ENCODE data around the gene ZNF287. TPM values are rescaled to one million over a fixed set of nuclear protein-coding genes. Genes with fewer than 3 reads are reported as not detected.

ZNF287 gene
- total RNA-seq, result 10 to 100 TPM; 11.1 to 11.5 TPM

DNA sequence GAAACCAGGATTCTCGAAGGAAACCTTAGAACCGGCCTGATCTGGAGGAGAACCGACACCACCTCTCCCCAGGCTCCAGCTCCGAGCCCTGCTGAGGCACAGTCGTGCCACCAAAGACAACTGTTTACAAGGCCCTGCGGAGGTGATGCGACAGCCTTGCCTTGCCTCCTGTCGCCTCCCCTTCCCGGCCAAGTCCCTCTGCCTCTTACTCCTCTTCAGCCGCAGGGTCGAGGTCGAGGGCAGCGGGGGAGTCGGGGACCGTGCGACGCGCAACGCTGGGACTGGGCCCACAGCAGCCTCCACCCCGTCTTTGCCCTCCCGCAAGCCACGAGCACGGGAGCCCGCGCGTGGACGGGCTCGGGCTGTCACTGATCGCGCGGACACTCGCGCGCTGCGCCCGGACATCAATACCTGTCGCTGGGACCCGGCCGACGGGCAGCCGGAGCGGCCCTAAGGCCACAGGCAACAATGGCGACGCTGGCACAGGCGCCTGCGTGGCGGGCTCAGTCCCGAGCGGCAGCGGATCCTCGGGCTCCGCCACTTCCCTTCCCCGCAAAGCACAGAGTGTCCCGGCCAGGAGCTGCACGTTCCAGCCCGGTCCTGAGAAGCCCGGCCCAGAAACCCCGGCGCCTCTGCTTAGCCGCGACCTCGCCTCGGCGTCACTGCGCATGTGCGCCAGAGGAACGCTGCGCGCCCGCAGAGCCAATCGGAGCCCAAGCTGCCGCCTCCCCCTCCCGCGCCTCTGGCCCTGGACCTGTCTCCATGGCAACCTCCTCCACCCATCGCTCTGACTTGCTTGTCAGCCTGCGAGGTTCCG lies at the start of gene ZNF287:
Gene ZNF287, minus strand, starts transcription at position 664 of the 817 bp plus-strand sequence. CDS start 1,473 bp downstream, outside the sequence.
- intact Hi-C loops (cut with micrococcal nuclease), result loop anchor here (1.0 to 2.0 kb wide), 3 partner anchors 16 to 33 kb away; no protein-coding TSS in a partner anchor
- POLR2A ChIA-PET, result interaction anchor here (0.7 to 1.3 kb wide), 2 partner anchors 15 to 33 kb away, joined by 3 to 5 read pairs; no protein-coding TSS in a partner anchor
- H3K4me1 Mint-ChIP-seq (ENCODE audit: low read depth), result peaks cover 15% of the 10 kb centered on the region

DNA sequence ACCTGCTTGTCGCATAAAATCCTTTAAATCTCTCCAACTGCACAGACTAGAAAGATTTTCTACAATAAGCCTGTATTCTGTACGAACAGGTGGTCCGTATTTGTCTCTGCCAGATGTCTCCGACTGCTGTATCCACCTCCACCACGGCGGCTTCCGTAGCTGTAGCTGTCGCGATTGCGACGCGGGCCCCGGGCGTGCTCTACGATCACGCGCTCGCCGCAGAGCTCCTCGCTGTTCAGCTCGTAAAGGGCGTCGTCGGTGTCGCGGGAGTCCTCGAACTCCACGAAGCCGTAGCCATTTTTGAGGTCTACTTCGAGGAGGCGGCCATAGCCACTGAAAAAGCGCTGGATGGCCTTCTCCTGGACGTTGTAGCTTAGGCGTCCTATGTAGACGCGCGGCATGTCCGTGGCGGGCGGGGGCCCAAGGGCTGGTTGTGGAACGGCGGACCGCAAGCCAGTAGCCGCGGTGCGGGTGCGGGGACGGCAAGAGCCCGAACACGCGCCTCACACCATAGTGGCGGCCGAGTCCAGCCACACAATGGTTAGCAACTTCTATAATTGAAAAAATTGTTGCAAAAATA lies 48.6 kb upstream of the ZNF287 start:
- H3K36me3 Mint-ChIP-seq, result peaks cover 18% of the 10 kb centered on the region
- DNase-seq, result no peak
- H3K4me1 Mint-ChIP-seq (ENCODE audit: low read depth), result no peaks in the 10 kb centered on the region
- no peak overlapping the region for H3K27ac Mint-ChIP-seq
- peaks cover 78% of the 10 kb centered on the region for H3K9me3 Mint-ChIP-seq
- H3K27me3 Mint-ChIP-seq, result no peaks in the 10 kb centered on the region
- no peak overlapping the region for H3K4me3 Mint-ChIP-seq
- ChIA-PET CTCF (no interaction called here), POLR2A (no interaction called here)
- intact Hi-C loops (cut with micrococcal nuclease), result no loop called here

More for the DNA sequence above, at the start of gene ZNF287:
- H3K27ac Mint-ChIP-seq, result peak within 1 kb of the TSS; percentile 65
- peaks cover 10% of the 10 kb centered on the region for H3K36me3 Mint-ChIP-seq
- H3K4me3 Mint-ChIP-seq, result peak within 1 kb of the TSS; percentile 84
- CTCF ChIA-PET, result interaction anchor here (3.2 to 4.5 kb wide), 2 partner anchors 15 to 21 kb away, joined by 18 to 30 read pairs; no protein-coding TSS in a partner anchor
- peak; percentile 94 for DNase-seq
- H3K27me3 Mint-ChIP-seq, result no peaks in the 10 kb centered on the region
- no peaks in the 10 kb centered on the region for H3K9me3 Mint-ChIP-seq

DNA sequence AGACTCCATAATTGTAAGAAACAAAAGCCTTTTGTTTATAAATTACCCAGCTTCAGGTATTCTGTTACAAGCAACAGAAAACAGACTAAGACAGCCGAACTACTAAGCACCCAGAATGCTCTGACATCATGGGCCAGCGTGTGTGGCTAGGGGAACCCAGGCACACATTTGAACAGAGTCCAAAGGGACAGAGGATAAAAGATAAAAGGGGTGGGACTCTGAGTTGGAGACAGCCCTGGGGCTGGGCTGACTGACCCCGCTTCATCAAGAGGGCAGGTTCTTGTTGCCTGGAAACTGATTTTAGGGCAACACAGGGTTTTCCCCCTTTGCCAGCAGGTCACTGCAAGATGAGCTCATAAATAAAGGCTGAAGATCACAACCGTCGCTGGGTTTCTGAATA lies 30.5 kb upstream of the ZNF287 start:
- intact Hi-C loops (cut with micrococcal nuclease), result no loop called here
- no peaks in the 10 kb centered on the region for H3K36me3 Mint-ChIP-seq
- peaks cover 10% of the 10 kb centered on the region for H3K9me3 Mint-ChIP-seq
- ChIA-PET POLR2A (no interaction called here), CTCF (no interaction called here)
- H3K27me3 Mint-ChIP-seq, result peaks cover 1% of the 10 kb centered on the region
- no peak overlapping the region for H3K4me3 Mint-ChIP-seq
- no peaks in the 10 kb centered on the region for H3K4me1 Mint-ChIP-seq (ENCODE audit: low read depth)
- no peak overlapping the region for H3K27ac Mint-ChIP-seq
- no peak for DNase-seq

DNA sequence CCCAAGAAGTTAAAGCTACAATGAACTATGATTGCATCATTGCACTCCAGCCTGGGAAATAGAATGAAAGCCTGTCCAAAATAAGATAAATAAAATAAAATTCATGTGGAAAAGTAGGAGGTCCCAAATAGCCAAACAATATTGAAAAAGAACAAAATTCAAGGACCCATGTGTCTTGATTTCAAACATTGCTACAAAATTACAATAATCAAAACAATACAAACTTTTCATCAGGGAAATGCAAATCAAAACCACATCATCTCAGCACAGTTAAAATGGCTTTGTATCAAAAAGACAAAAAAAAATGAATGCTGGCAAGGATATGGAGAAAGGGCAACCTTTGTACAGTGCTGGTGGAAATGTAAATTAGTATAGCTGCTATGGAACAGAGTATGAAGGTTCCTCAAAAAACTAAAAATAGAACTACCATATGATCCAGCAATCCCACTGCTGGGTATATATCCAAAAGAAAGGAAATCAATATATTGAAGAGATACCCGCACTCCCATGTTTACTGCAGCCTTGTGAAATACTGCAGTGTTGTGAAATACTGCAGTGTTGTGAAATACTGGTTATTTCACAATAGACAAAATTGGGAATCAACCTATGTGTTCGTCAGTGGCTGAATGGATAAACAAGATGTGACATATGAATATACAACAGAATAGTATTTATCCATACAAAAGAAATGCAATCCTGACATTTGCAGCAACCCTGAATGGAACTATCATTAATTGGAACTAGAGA lies 24.5 kb upstream of the ZNF287 start:
- ChIA-PET POLR2A (no interaction called here), CTCF (no interaction called here)
- no peak for DNase-seq
- intact Hi-C loops (cut with micrococcal nuclease), result no loop called here
- no peaks in the 10 kb centered on the region for H3K4me1 Mint-ChIP-seq (ENCODE audit: low read depth)
- no peak overlapping the region for H3K4me3 Mint-ChIP-seq
- no peak overlapping the region for H3K27ac Mint-ChIP-seq
- no peaks in the 10 kb centered on the region for H3K9me3 Mint-ChIP-seq
- H3K36me3 Mint-ChIP-seq, result no peaks in the 10 kb centered on the region
- peaks cover 10% of the 10 kb centered on the region for H3K27me3 Mint-ChIP-seq

DNA sequence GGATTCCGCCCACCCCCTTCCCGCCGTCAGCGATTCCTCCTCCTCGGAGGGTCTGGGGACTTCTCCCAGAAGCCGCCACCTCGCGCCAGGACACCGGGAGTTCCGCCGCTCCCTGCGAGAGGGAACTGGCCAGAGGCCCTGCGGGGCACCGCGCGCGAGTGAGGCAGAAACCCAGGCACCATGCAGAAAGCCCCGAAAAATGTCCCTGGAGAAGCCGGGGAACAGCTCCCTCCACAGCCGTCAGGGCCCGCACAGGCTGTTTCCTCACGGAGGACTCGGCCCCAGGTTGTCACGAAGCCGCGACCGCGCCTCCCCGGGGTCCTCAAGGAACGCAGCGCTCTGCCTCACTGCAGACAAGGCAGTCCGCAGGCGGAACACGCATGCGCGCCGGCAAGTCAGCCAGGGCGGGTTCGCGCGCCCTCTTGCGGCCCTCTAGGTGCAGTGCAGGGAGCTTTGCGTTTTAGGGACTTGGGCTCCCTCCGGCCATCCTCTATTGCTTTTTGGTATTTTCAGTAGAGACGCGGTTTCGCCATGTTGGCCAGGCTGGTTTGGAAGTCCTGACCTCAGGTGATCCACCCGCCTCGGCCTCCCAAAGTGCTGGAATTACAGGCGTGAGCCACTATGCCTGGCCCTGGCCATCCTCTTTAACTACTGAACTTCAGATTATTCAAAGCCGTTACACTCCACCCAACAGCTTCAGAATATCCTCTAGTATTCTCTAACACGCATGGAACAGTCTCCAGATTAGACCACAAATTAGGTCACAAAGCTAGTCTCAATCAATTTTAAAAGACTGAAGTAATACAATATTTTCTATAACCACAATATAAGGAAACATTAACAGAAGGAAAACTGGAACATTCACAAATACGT lies 20.3 kb upstream of the ZNF287 start:
- peaks cover 20% of the 10 kb centered on the region for H3K27me3 Mint-ChIP-seq
- peaks cover 3% of the 10 kb centered on the region for H3K4me1 Mint-ChIP-seq (ENCODE audit: low read depth)
- intact Hi-C loops (cut with micrococcal nuclease), result loop anchor here (1.0 to 10.0 kb wide), 4 partner anchors 20 to 205 kb away; partner anchors contain the start of genes UBB, ZNF287 and ZNF624
- H3K36me3 Mint-ChIP-seq, result no peaks in the 10 kb centered on the region
- H3K4me3 Mint-ChIP-seq, result peak overlapping the region; percentile 67
- ChIA-PET CTCF (interaction anchor here (0.6 to 1.9 kb wide), 21 partner anchors 9 to 237 kb away, joined by 3 to 41 read pairs (median 4); partner anchors contain the start of gene ZNF287), POLR2A (interaction anchor here (0.5 to 0.6 kb wide), 4 partner anchors 53 to 221 kb away, joined by 3 to 5 read pairs (median 3); no protein-coding TSS in a partner anchor)
- H3K9me3 Mint-ChIP-seq, result no peaks in the 10 kb centered on the region
- peak; percentile 95 for DNase-seq
- no peak overlapping the region for H3K27ac Mint-ChIP-seq

DNA sequence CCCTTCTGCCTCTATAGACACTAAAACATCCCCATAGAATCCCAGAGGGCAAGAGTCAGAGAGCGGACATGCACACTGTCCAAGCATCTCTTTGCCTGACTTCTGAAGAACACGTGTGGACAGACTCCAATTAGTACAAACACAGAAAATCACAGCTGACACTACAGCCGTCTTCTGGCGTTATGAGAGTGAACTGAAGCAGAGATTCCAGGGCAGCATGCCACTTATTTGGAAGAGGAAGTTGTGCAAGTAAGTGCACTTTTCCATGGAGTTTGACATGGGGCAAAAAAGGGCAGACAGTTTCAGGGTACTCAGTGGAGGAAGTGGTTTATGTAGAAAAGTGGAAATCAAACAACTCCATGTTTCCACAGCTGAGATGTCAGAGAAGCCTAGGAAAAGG lies 16.8 kb upstream of the ZNF287 start:
- Mint-ChIP-seq H3K36me3 (no peaks in the 10 kb centered on the region), H3K4me3 (no peak overlapping the region), H3K9me3 (no peaks in the 10 kb centered on the region), H3K27me3 (peaks cover 12% of the 10 kb centered on the region), H3K27ac (no peak overlapping the region), H3K4me1 (ENCODE audit: low read depth) (peaks cover 13% of the 10 kb centered on the region)
- ChIA-PET CTCF (no interaction called here), POLR2A (no interaction called here)
- intact Hi-C loops (cut with micrococcal nuclease), result loop anchor here (2.0 to 10.0 kb wide), 3 partner anchors 17 to 233 kb away; partner anchors contain the start of genes CENPV, UBB and ZNF287
- no peak for DNase-seq

DNA sequence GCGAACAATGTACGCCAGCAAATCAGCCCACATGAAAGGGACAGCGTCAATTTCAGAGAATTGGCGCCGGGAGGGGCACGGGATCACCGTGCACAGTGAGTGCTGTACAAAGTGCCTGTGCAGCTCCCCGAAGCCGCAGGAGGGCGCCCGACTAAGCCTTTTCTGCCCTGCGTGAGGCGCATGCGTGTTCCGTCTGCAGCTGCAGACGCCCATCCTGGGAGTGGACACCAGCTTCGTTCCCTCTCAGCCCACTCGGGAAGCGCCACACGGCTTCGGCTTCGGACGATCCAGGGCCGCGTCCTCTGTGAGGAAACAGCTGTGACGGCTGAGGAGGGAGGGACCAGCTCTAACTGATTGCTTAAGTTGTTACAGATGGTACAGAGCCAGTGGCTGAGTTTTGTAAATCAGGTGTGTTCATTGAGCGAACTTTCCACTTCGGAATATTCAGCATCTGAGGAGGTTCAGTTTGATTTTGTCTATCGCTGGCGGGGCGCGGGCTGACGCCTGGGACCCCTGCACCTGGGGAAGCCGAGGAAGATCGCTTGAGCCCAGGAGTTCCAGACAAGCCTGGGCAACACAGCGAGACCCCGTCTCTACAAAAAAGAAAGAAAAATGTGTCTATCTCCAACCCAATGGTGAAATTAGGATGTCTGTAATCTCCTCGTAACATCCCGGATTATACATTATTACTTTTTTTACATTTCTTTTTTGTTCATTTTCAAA lies 15.4 kb upstream of the ZNF287 start:
- H3K36me3 Mint-ChIP-seq, result no peaks in the 10 kb centered on the region
- POLR2A ChIA-PET, result interaction anchor here (0.9 to 1.1 kb wide), 2 partner anchors 15 to 49 kb away, joined by 5 to 7 read pairs; partner anchors contain the start of gene ZNF287
- intact Hi-C loops (cut with micrococcal nuclease), result loop anchor here (1.0 to 10.0 kb wide), 4 partner anchors 16 to 232 kb away; partner anchors contain the start of genes CENPV, UBB and ZNF287

DNA sequence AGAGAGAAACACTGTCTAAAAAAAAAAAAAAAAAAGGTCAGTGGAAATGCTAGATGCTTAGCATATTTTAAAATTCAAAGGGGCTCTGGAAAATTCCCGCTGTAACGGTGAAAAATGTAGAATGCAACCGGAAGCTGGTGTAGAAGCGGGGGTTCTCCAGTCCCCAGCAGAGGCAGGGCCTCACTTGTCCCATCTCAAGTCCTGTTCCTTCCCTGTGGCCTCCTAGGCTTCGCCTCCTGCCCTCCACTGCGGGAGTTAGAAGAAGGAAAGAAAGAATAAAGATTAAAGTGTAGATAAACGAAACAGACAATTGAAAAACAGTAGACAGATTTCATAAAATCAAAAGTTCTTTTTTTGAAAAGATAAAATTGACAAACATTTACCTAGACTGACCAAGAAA lies 14.8 kb upstream of the ZNF287 start:
- H3K4me3 Mint-ChIP-seq, result peak overlapping the region; percentile 78
- intact Hi-C loops (cut with micrococcal nuclease), result loop anchor here (1.0 to 10.0 kb wide), 4 partner anchors 15 to 231 kb away; partner anchors contain the start of genes CENPV, UBB and ZNF287
- CTCF ChIA-PET, result interaction anchor here (0.6 to 2.8 kb wide), 14 partner anchors 11 to 323 kb away, joined by 3 to 38 read pairs (median 4); partner anchors contain the start of genes CCDC144A, UBB, ZNF287 and ZNF624
- peaks cover 13% of the 10 kb centered on the region for H3K4me1 Mint-ChIP-seq (ENCODE audit: low read depth)
- POLR2A ChIA-PET, result interaction anchor here (0.7 to 1.1 kb wide), 3 partner anchors 15 to 48 kb away, joined by 5 to 8 read pairs (median 7); partner anchors contain the start of gene ZNF287
- no peak for DNase-seq
- peaks cover 22% of the 10 kb centered on the region for H3K27me3 Mint-ChIP-seq
- no peaks in the 10 kb centered on the region for H3K36me3 Mint-ChIP-seq
- H3K27ac Mint-ChIP-seq, result peak overlapping the region; percentile 19
- H3K9me3 Mint-ChIP-seq, result no peaks in the 10 kb centered on the region

More for the DNA sequence above, 15.4 kb upstream of the ZNF287 start:
- CTCF ChIA-PET, result interaction anchor here (0.6 to 2.8 kb wide), 19 partner anchors 11 to 323 kb away, joined by 3 to 38 read pairs (median 4); partner anchors contain the start of genes CCDC144A, UBB, ZNF287 and ZNF624
- H3K4me1 Mint-ChIP-seq (ENCODE audit: low read depth), result peaks cover 13% of the 10 kb centered on the region
- no peaks in the 10 kb centered on the region for H3K9me3 Mint-ChIP-seq
- peak overlapping the region; percentile 78 for H3K4me3 Mint-ChIP-seq
- peak; percentile 97 for DNase-seq
- H3K27ac Mint-ChIP-seq, result peak overlapping the region; percentile 61
- peaks cover 19% of the 10 kb centered on the region for H3K27me3 Mint-ChIP-seq

DNA sequence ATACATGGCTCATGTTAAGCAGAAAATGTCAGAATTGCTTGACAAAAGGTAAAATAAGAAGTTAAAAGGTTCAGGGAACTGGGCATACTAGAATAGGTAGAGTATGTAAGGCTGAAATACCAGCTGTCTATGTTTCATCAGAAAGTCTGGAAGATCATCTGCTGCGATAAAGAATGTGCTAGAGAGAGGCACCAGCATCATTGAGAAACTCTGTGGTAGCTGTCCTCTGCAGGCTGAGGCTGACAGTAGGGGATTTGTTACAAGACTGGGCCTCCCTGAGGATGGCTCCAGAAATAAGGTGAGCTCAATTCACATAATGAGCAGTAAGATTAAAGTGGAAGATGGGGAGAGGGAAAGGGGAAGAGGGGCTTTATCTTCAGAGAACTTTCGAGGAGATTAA lies 4.5 kb upstream of the ZNF287 start:
- Mint-ChIP-seq H3K4me1 (ENCODE audit: low read depth) (peaks cover 4% of the 10 kb centered on the region), H3K4me3 (no peak overlapping the region), H3K9me3 (no peaks in the 10 kb centered on the region), H3K27ac (no peak overlapping the region), H3K27me3 (no peaks in the 10 kb centered on the region), H3K36me3 (no peaks in the 10 kb centered on the region)
- ChIA-PET POLR2A (no interaction called here), CTCF (interaction anchor here (1.3 kb wide), 1 partner anchor 11 kb away, joined by 4 read pairs; no protein-coding TSS in a partner anchor)
- no peak for DNase-seq
- intact Hi-C loops (cut with micrococcal nuclease), result no loop called here

DNA sequence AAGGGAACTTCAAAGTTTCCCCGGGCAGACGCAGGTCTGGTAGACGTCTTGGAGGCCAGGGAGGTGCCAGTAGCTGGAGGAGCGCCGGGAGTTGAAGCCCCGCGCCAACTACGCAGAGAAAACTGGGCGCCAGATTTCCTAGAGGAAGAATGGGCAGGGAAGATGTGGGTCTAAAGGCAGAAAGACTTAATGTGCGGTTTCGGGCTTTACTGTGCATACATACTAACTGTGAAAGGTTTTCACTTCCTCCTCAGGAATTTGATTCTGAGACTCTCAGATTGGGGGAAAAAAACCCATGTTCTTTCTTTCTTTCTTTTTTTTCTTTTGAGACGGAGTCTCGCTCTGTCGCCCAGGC lies 331 bp upstream of the ZNF287 start:
- Mint-ChIP-seq H3K4me1 (ENCODE audit: low read depth) (peaks cover 15% of the 10 kb centered on the region), H3K27me3 (no peaks in the 10 kb centered on the region), H3K36me3 (peaks cover 8% of the 10 kb centered on the region), H3K9me3 (no peaks in the 10 kb centered on the region), H3K27ac (no peak overlapping the region), H3K4me3 (peak overlapping the region; percentile 84)
- ChIA-PET CTCF (interaction anchor here (3.2 to 4.5 kb wide), 2 partner anchors 15 to 20 kb away, joined by 18 to 30 read pairs; no protein-coding TSS in a partner anchor), POLR2A (interaction anchor here (0.7 to 1.3 kb wide), 2 partner anchors 15 to 34 kb away, joined by 3 to 5 read pairs; no protein-coding TSS in a partner anchor)
- no peak for DNase-seq
- intact Hi-C loops (cut with micrococcal nuclease), result loop anchor here (1.0 to 2.0 kb wide), 3 partner anchors 15 to 34 kb away; no protein-coding TSS in a partner anchor
